Muscle of leg (tissue), 11 donors: ENCODE measurements around the gene PFKM. TPM values are rescaled to one million over a fixed set of nuclear protein-coding genes. Genes with fewer than 3 reads are reported as not detected.

Source experiments
- DNase-seq: peaks from one replicate; pipeline ENCODE4 v3.0.0; 2013
- H3K27ac ChIP-seq: one replicate; pipeline ENCODE4 v1.5.1; 2013; ENCODE audit warnings: mild to moderate bottlenecking, low read length, control low read depth
- H3K27me3 ChIP-seq: one replicate; pipeline ENCODE4 v1.6.1; 2013; ENCODE audit warnings: low read length; ENCODE audit not compliant: control insufficient read depth, insufficient read depth
- H3K36me3 ChIP-seq: one replicate; pipeline ENCODE4 v1.6.1; 2013; ENCODE audit warnings: low read length; ENCODE audit not compliant: control insufficient read depth, insufficient read depth
- H3K4me1 ChIP-seq: one replicate; pipeline ENCODE4 v1.6.1; 2013; ENCODE audit warnings: low read length; ENCODE audit not compliant: control insufficient read depth, insufficient read depth
- H3K4me3 ChIP-seq: one replicate; pipeline ENCODE4 v1.5.1; 2013; ENCODE audit warnings: low read length, control low read depth
- H3K9me3 ChIP-seq: replicated peaks from 2 replicates; pipeline ENCODE4 v1.6.1; 2013; ENCODE audit warnings: low read depth, low read length; ENCODE audit not compliant: control insufficient read depth
- WGBS: methylation state at CpG from one replicate; pipeline ENCODE4 v1.1.5; 2013; ENCODE audit warnings: missing lambda C conversion rate; ENCODE audit not compliant: insufficient coverage; 5-methylcytosine and 5-hydroxymethylcytosine counted together
- polyA plus RNA-seq, 8 donors: library from polyadenylated mRNA; unstranded; fragments of 120-200 nt; gene quantifications; one replicate each; pipeline versions ENCODE4 v1.2.1 to v1.2.3, GENCODE V29; 2013; ENCODE audit warnings: inconsistent platforms in 1 of 8, low replicate concordance in 1 of 8; ENCODE audit not compliant: insufficient read length in 8 of 8, insufficient read depth in 1 of 8
- total RNA-seq: library from RNA; stranded (reverse); fragments of 120-200 nt; gene quantifications from one replicate; pipeline ENCODE4 v1.2.4, GENCODE V29; 2013

The PFKM gene
- total and polyA plus RNA-seq, 9 donors: 187 to 287 (median 242) TPM

GRCh38 chr12:48183091-48183875, 64.1 kb downstream of the PFKM start, which contains the start of gene CCDC184:
Gene CCDC184, plus strand, starts transcription at chr12:48183644. Its CDS starts 479 bp downstream, at chr12:48184123.
- no peak within 1 kb of the TSS for H3K27ac ChIP-seq
- under 1% methylated on average over 55 of the region's 61 CpGs for WGBS
- DNase-seq: peak; percentile 87
- H3K27me3 ChIP-seq: peaks cover 71% of the 10 kb centered on the region
- H3K4me1 ChIP-seq: peaks cover 24% of the 10 kb centered on the region
- no peaks in the 10 kb centered on the region for H3K36me3 ChIP-seq
- no peaks in the 10 kb centered on the region for H3K9me3 ChIP-seq
- peak within 1 kb of the TSS; percentile 53 for H3K4me3 ChIP-seq

- DNase-seq: no peak
- under 1% methylated on average over 57 of the region's 61 CpGs for WGBS
- Histone ChIP-seq H3K27me3 (peaks cover 67% of the 10 kb centered on the region), H3K9me3 (no peaks in the 10 kb centered on the region), H3K4me3 (peak overlapping the region; percentile 53), H3K27ac (no peak overlapping the region), H3K36me3 (no peaks in the 10 kb centered on the region), H3K4me1 (peaks cover 24% of the 10 kb centered on the region)
Observed at GRCh38 chr12:48183876-48184548, 64.8 kb downstream of the PFKM start.

DNA sequence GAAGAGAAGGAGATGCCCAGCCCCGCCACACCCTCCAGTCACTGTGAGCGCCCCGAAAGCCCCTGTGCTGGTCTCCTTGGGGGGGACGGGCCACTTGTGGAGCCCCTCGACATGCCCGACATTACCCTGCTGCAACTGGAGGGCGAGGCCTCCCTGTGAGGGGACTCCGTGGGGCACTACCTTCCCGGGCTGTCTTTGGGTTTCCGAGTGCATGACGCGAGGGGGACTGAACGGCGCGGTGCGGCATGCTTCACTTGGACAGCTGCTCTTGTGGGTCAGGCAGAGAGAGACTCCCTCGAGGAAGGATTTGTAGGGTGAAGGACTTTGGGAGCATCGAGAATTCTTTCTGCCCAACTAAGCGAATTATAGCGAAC, 65.4 kb downstream of the PFKM start:
- no peaks in the 10 kb centered on the region for H3K9me3 ChIP-seq
- peak overlapping the region; percentile 20 for H3K4me3 ChIP-seq

DNA sequence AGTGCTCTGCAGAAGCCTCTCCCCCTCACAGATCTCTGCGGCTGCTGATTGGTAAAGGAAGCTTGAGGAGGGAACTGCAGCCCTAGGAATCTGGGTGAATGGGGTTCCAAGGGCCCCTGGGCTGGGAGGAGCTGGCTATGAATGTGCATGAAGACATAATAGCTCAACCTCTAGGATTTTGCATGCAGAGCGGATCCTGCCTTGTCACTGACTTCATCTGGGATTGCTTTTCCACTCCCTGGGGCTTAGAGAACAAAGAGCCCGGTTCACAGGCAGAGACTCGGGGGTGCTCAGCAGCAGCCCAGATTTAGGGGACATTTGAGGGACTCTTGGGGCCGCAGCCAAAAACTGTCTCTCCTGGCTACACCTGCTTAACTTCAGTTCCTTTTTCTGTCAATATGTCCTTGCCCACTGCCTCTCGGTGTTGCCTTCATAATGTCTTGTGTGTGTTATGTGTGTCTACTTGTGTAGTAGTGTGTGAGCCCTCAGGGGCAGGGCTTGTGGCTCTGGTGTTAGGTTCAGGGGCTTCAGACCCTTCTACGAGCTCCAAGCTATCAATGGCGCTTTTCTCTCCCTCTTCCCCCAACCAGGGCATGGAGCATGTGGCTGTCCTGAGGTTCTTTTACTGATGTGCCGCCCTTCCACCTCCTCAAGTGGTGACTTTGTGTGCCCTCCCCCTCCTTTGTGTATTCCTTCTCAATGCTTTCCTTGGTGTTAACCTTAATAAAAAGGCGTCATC, 66.2 kb downstream of the PFKM start:
- H3K27ac ChIP-seq: no peak overlapping the region
- H3K9me3 ChIP-seq: no peaks in the 10 kb centered on the region
- WGBS: 26% methylated on average over 4 of the region's 10 CpGs
- DNase-seq: no peak
- H3K4me1 ChIP-seq: peaks cover 24% of the 10 kb centered on the region
- H3K27me3 ChIP-seq: peaks cover 65% of the 10 kb centered on the region
- no peak overlapping the region for H3K4me3 ChIP-seq
- H3K36me3 ChIP-seq: no peaks in the 10 kb centered on the region

More for the DNA sequence above, 65.4 kb downstream of the PFKM start:
- DNase-seq: no peak
- 3% methylated on average over 15 of the region's 20 CpGs for WGBS
- Histone ChIP-seq H3K4me1 (peaks cover 24% of the 10 kb centered on the region), H3K36me3 (no peaks in the 10 kb centered on the region), H3K27ac (no peak overlapping the region), H3K27me3 (peaks cover 65% of the 10 kb centered on the region)

GRCh38 chr12:48187916-48188695, 68.9 kb downstream of the PFKM start:
- no peaks in the 10 kb centered on the region for H3K36me3 ChIP-seq
- H3K9me3 ChIP-seq: no peaks in the 10 kb centered on the region
- no peak overlapping the region for H3K27ac ChIP-seq
- WGBS: 80% methylated on average over 7 of the region's 10 CpGs
- DNase-seq: no peak
- H3K4me3 ChIP-seq: no peak overlapping the region
- peaks cover 44% of the 10 kb centered on the region for H3K27me3 ChIP-seq
- peaks cover 18% of the 10 kb centered on the region for H3K4me1 ChIP-seq

- 0% methylated on average over 1 of the region's 6 CpGs for WGBS
Observed at GRCh38 chr12:48189331-48190125, 70.4 kb downstream of the PFKM start.

GRCh38 chr12:48191096-48191495, 71.9 kb downstream of the PFKM start:
- Histone ChIP-seq H3K27me3 (peaks cover 16% of the 10 kb centered on the region), H3K9me3 (no peaks in the 10 kb centered on the region), H3K36me3 (no peaks in the 10 kb centered on the region), H3K27ac (no peak overlapping the region), H3K4me3 (no peak overlapping the region), H3K4me1 (no peaks in the 10 kb centered on the region)
- no peak for DNase-seq

More at GRCh38 chr12:48189331-48190125, 70.4 kb downstream of the PFKM start:
- Histone ChIP-seq H3K27me3 (peaks cover 32% of the 10 kb centered on the region), H3K27ac (no peak overlapping the region), H3K4me3 (no peak overlapping the region), H3K9me3 (no peaks in the 10 kb centered on the region), H3K36me3 (no peaks in the 10 kb centered on the region), H3K4me1 (peaks cover 5% of the 10 kb centered on the region)
- DNase-seq: peak; percentile 80

GRCh38 chr12:48192861-48193260, 73.7 kb downstream of the PFKM start:
- no peak for DNase-seq
- Histone ChIP-seq H3K27ac (no peak overlapping the region), H3K4me1 (peaks cover 7% of the 10 kb centered on the region), H3K36me3 (no peaks in the 10 kb centered on the region), H3K9me3 (no peaks in the 10 kb centered on the region), H3K27me3 (peaks cover 8% of the 10 kb centered on the region), H3K4me3 (no peak overlapping the region)
- WGBS: no CpG with 5 or more reads among the region's 1 CpG

DNA sequence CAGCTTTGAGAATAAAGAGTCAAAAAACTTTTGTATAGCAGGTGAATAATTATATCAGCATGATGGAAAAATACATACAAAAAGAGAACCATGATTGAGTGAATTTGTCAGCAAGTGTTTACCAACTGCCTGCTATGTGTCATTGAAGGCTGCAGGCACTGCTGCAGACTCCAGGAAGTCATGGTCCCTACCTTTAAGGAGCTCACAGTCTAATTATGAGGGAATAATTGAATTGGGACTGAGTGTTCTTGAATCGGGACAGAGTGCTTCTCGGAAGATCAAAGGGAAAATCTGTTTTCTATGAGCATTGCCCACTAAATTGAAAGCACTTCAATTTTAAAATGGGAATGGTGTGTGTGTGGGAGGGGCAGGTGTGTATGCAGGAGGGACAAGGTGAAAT, 74.5 kb downstream of the PFKM start:
- no peak overlapping the region for H3K27ac ChIP-seq
- H3K4me3 ChIP-seq: no peak overlapping the region
- no CpG with 5 or more reads among the region's 2 CpGs for WGBS
- no peak for DNase-seq
- H3K27me3 ChIP-seq: peaks cover 2% of the 10 kb centered on the region
- H3K9me3 ChIP-seq: no peaks in the 10 kb centered on the region
- H3K36me3 ChIP-seq: no peaks in the 10 kb centered on the region
- peaks cover 8% of the 10 kb centered on the region for H3K4me1 ChIP-seq
